NCI-H524 treated with DMSO at 0.1 percent for 48 hours (cell line): ENCODE results near the gene TBC1D8.

Source experiments
- DNase-seq: peaks from one replicate; lab custom pipeline; 2025; lab: John Stamatoyannopoulos, UW

The TBC1D8 gene

GRCh38 chr2:101111917-101112771 is 39.0 kb downstream of the TBC1D8 start:
- DNase-seq = no peak

GRCh38 chr2:101111262-101111838 is 39.8 kb downstream of the TBC1D8 start:
- no peak for DNase-seq

- no peak for DNase-seq
These were observed 41.6 kb downstream of the TBC1D8 start for GRCh38 chr2:101109451-101110118.

GRCh38 chr2:101108357-101108756 is 42.8 kb downstream of the TBC1D8 start:
- no peak for DNase-seq

GRCh38 chr2:101107241-101107640 is 43.9 kb downstream of the TBC1D8 start:
- no peak for DNase-seq

- DNase-seq = no peak
These were observed 44.6 kb downstream of the TBC1D8 start for GRCh38 chr2:101106453-101107181.

GRCh38 chr2:101105654-101106053 is 45.5 kb downstream of the TBC1D8 start:
- DNase-seq = no peak

- DNase-seq = no peak
These were observed 53.5 kb downstream of the TBC1D8 start for GRCh38 chr2:101097638-101098037.

GRCh38 chr2:101096619-101097142 is 54.5 kb downstream of the TBC1D8 start:
- no peak for DNase-seq

GRCh38 chr2:101094351-101094750 is 56.8 kb downstream of the TBC1D8 start:
- DNase-seq = no peak

GRCh38 chr2:101089942-101090799 is 61.0 kb downstream of the TBC1D8 start:
- DNase-seq = no peak

- no peak for DNase-seq
These were observed 61.8 kb downstream of the TBC1D8 start for GRCh38 chr2:101089419-101089818.

GRCh38 chr2:101087638-101088037 is 63.5 kb downstream of the TBC1D8 start:
- no peak for DNase-seq

GRCh38 chr2:101083613-101084012 is 67.6 kb downstream of the TBC1D8 start:
- no peak for DNase-seq

- no peak for DNase-seq
These were observed 68.2 kb downstream of the TBC1D8 start for GRCh38 chr2:101082998-101083397.

- DNase-seq = no peak
These were observed 69.7 kb downstream of the TBC1D8 start for GRCh38 chr2:101081375-101081907.

GRCh38 chr2:101080211-101081068 is 70.7 kb downstream of the TBC1D8 start:
- no peak for DNase-seq

GRCh38 chr2:101076581-101076980 is 74.6 kb downstream of the TBC1D8 start:
- DNase-seq = no peak

GRCh38 chr2:101064868-101065549 is 86.2 kb downstream of the TBC1D8 start:
- no peak for DNase-seq
